ENCODE results near the gene CENPN. TPM values are rescaled to one million over a fixed set of nuclear protein-coding genes. Genes with fewer than 3 reads are reported as not detected.

The CENPN gene
- total RNA-seq, 1 experiment from 2014 or later: 128 TPM

DNA sequence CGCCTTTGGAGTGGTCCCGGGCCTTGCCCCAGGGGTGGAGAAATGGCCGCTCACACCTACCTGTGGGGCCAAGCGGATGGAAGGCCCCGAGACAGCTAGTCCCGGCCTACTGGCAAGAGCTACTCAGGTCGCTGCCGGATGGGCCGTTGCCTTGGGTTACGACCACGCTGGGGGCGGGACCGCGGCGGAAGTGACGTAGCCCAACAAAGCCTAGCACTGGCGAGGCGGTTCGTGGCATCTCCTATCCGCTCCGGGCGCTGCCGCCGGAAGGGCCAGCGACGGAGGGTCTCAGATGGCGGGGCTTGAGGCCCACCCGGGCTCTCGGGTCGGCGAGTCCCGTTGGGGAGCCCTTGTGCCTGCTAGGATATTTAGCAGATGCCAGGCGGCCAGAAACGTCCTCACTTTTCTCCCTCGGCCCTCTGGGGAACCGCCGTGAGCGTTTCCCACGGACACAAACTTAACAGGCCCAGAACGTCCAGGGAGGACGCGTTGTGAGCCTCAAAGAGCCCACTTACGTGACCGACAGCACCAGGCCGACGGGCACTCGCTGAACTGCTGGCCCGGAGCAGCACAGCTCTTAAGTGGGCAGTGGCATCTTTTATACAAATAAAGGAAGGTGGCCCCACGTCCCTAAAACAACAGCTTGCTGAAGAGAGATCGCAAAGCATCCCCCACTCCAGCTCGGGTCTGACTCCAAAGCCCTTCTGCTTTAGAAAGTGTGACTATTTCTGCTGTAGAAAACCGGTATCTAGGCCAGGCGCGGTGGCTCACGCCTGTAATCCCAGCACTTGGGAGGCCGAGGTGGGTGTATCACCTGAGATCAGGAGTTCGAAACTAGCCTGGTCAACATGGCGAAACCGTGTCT, 70.3 kb downstream of the CENPN start, which contains the start of gene C16orf46:
Gene C16orf46, minus strand, starts transcription at position 163 of the 865 bp plus-strand sequence. CDS start 13,283 bp downstream, outside the sequence.
- peak; percentile 96 for DNase-seq (ENCODE audit: low spot score)

DNA sequence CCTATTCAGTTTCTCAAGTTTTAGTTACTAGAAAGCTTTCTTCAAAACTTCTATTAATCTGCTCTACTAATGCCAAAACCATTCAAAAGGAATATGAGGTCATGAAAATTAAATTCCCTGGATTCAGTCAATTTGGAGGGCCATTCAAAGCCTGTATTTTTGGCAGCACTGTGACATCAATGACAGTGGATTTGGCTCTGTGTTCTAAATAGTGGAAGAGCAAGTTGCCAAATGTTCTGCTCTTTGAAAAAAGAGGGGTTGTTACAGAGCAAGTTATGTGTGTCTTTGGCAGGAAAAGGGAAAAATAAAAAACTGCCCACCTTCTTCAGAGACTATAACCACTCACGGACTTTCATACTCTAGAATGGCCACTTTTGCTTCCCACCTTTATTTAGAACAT, 73.2 kb downstream of the CENPN start:
- no peak for DNase-seq (ENCODE audit: low spot score)

DNA sequence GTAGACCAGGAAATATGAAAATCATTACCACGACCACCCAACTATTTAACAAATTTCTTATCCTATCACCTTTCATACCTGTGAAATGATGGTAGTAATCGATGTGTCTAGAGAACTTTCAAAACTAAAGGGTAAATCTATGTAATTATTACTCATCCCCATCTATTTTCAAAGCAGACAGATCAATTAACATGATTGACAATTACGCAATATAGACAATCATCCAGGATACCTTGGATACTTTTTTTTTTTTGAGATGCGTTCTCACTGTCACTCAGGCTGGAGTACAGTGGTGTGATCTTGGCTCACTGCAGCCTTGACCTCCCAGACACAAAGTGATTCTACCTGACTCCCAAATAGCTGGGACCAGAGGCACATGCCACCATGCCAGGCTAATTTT, 74.0 kb downstream of the CENPN start:
- DNase-seq (ENCODE audit: low spot score): no peak

Other genes with a start within 250 kb of the CENPN start
- 4.8 and 6.3 TPM in 2 replicates for gene CDYL2, start 202.6 kb upstream of the CENPN start, total RNA-seq (2014; rRNA removed; shearing (Covaris generic))
- gene CMC2, start 329 bp upstream of the CENPN start, total RNA-seq (2014; rRNA removed; shearing (Covaris generic)): 197 and 288 TPM in 2 replicates
- gene ATMIN, start 28.6 kb downstream of the CENPN start, total RNA-seq (2014; rRNA removed; shearing (Covaris generic)): 59.9 and 62.1 TPM in 2 replicates
- gene C16orf46, start 70.0 kb downstream of the CENPN start, total RNA-seq (2014; rRNA removed; shearing (Covaris generic)): 0.65 and 2.0 TPM in 2 replicates
- 72.8 and 85.0 TPM in 2 replicates for gene GCSH, start 89.2 kb downstream of the CENPN start, total RNA-seq (2014; rRNA removed; shearing (Covaris generic))
- gene BCO1, start 231.5 kb downstream of the CENPN start, total RNA-seq (2014; rRNA removed; shearing (Covaris generic)): 0.19 and 1.9 TPM in 2 replicates

All from A172 (cell line).